Stimulated activated CD8-positive, alpha-beta memory T cell treated with anti-CD3 and anti-CD28 coated beads, Interleukin-7, amount 100 ng/mL, for 24 hours (primary cell): ENCODE data around the gene C2orf49.
A peak's percentile ranks its signal among the peaks of the same experiment; 100 is the strongest.

Experiments used
- DNase-seq: peaks from one replicate; pipeline ENCODE4 v3.0.0-alpha.2; 2020; ENCODE audit warnings: low read depth

Gene C2orf49

GRCh38 chr2:105337122-105338019, at the start of gene C2orf49:
Gene C2orf49, plus strand, starts transcription at chr2:105337540. Its CDS starts 48 bp downstream, at chr2:105337588.
- peak; percentile 85 for DNase-seq

- DNase-seq: no peak
Observed at GRCh38 chr2:105287692-105288091, 49.6 kb upstream of the C2orf49 start.

- no peak for DNase-seq
Observed at GRCh38 chr2:105288133-105288532, 49.2 kb upstream of the C2orf49 start.

- no peak for DNase-seq
Observed at GRCh38 chr2:105290981-105291660, 46.2 kb upstream of the C2orf49 start.

GRCh38 chr2:105291981-105292380, 45.4 kb upstream of the C2orf49 start:
- DNase-seq: no peak

- no peak for DNase-seq
Observed at GRCh38 chr2:105294046-105294445, 43.3 kb upstream of the C2orf49 start.

- no peak for DNase-seq
Observed at GRCh38 chr2:105294844-105295481, 42.4 kb upstream of the C2orf49 start.

GRCh38 chr2:105296017-105296611, 41.2 kb upstream of the C2orf49 start:
- no peak for DNase-seq

GRCh38 chr2:105297216-105297615, 40.1 kb upstream of the C2orf49 start:
- DNase-seq: no peak

- DNase-seq: no peak
Observed at GRCh38 chr2:105298017-105298416, 39.3 kb upstream of the C2orf49 start.

- no peak for DNase-seq
Observed at GRCh38 chr2:105299290-105299689, 38.0 kb upstream of the C2orf49 start.

GRCh38 chr2:105301646-105302045, 35.7 kb upstream of the C2orf49 start:
- no peak for DNase-seq

- no peak for DNase-seq
Observed at GRCh38 chr2:105307146-105307545, 30.2 kb upstream of the C2orf49 start.

GRCh38 chr2:105307550-105307949, 29.8 kb upstream of the C2orf49 start:
- no peak for DNase-seq

- DNase-seq: no peak
Observed at GRCh38 chr2:105307962-105308361, 29.4 kb upstream of the C2orf49 start.

GRCh38 chr2:105308382-105309146, 28.8 kb upstream of the C2orf49 start:
- no peak for DNase-seq

- DNase-seq: no peak
Observed at GRCh38 chr2:105309147-105309545, 28.2 kb upstream of the C2orf49 start.

- DNase-seq: no peak
Observed at GRCh38 chr2:105313877-105314276, 23.5 kb upstream of the C2orf49 start.

- DNase-seq: no peak
Observed at GRCh38 chr2:105315314-105315713, 22.0 kb upstream of the C2orf49 start.

GRCh38 chr2:105317937-105318336, 19.4 kb upstream of the C2orf49 start:
- no peak for DNase-seq

- DNase-seq: no peak
Observed at GRCh38 chr2:105320651-105321215, 16.6 kb upstream of the C2orf49 start.
